HL-60 (cell line): ENCODE data around the gene ACACB.

Experiments
- GABPA ChIP-seq: IDR thresholded peaks from 2 replicates; pipeline ENCODE4 v1.6.1; 2012; ENCODE audit warnings: low read depth
- POLR2AphosphoS5 ChIP-seq: IDR thresholded peaks from 2 replicates; pipeline ENCODE4 v1.6.1; 2012; ENCODE audit warnings: low read depth
- SPI1 ChIP-seq: IDR thresholded peaks from 2 replicates; pipeline ENCODE4 v1.6.1; 2012; ENCODE audit warnings: low read depth, mild to moderate bottlenecking, borderline replicate concordance
- TF ChIP-seq, protein P1 (sequence below): IDR thresholded peaks from one replicate; pipeline ENCODE4 v1.5.1; 2011; ENCODE audit warnings: low read length, control low read depth, inconsistent platforms; ENCODE audit not compliant: insufficient read depth
- TF ChIP-seq, protein P2 (sequence below): IDR thresholded peaks from 2 replicates; pipeline ENCODE4 v1.6.1; 2012; ENCODE audit warnings: low read depth; ENCODE audit not compliant: insufficient replicate concordance

DNA sequence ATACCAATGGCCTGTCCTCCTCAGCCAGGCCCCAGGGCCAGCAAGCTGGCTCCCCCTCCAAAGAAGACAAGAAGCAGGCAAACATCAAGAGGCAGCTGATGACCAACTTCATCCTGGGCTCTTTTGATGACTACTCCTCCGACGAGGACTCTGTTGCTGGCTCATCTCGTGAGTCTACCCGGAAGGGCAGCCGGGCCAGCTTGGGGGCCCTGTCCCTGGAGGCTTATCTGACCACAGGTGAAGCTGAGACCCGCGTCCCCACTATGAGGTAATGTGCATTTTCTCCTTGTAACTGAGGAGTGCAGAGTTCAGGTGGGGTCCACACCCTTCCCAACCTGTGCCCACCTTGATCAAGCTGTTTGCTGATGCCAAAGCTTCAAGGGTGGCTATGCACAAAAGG is 23.4 kb downstream of the ACACB start:
- TF ChIP-seq, protein P1, sequence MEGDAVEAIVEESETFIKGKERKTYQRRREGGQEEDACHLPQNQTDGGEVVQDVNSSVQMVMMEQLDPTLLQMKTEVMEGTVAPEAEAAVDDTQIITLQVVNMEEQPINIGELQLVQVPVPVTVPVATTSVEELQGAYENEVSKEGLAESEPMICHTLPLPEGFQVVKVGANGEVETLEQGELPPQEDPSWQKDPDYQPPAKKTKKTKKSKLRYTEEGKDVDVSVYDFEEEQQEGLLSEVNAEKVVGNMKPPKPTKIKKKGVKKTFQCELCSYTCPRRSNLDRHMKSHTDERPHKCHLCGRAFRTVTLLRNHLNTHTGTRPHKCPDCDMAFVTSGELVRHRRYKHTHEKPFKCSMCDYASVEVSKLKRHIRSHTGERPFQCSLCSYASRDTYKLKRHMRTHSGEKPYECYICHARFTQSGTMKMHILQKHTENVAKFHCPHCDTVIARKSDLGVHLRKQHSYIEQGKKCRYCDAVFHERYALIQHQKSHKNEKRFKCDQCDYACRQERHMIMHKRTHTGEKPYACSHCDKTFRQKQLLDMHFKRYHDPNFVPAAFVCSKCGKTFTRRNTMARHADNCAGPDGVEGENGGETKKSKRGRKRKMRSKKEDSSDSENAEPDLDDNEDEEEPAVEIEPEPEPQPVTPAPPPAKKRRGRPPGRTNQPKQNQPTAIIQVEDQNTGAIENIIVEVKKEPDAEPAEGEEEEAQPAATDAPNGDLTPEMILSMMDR, result no peak
- TF ChIP-seq POLR2AphosphoS5 (no peak), GABPA (no peak), SPI1 (no peak)
- TF ChIP-seq, protein P2, sequence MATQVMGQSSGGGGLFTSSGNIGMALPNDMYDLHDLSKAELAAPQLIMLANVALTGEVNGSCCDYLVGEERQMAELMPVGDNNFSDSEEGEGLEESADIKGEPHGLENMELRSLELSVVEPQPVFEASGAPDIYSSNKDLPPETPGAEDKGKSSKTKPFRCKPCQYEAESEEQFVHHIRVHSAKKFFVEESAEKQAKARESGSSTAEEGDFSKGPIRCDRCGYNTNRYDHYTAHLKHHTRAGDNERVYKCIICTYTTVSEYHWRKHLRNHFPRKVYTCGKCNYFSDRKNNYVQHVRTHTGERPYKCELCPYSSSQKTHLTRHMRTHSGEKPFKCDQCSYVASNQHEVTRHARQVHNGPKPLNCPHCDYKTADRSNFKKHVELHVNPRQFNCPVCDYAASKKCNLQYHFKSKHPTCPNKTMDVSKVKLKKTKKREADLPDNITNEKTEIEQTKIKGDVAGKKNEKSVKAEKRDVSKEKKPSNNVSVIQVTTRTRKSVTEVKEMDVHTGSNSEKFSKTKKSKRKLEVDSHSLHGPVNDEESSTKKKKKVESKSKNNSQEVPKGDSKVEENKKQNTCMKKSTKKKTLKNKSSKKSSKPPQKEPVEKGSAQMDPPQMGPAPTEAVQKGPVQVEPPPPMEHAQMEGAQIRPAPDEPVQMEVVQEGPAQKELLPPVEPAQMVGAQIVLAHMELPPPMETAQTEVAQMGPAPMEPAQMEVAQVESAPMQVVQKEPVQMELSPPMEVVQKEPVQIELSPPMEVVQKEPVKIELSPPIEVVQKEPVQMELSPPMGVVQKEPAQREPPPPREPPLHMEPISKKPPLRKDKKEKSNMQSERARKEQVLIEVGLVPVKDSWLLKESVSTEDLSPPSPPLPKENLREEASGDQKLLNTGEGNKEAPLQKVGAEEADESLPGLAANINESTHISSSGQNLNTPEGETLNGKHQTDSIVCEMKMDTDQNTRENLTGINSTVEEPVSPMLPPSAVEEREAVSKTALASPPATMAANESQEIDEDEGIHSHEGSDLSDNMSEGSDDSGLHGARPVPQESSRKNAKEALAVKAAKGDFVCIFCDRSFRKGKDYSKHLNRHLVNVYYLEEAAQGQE, result no peak
